H1 (cell line): Measurements from ENCODE around the gene MYO18A. TPM values are rescaled to one million over a fixed set of nuclear protein-coding genes. Genes with fewer than 3 reads are reported as not detected.

Experiments
- BRCA1 ChIP-seq: IDR thresholded peaks from 2 replicates; pipeline ENCODE4 v1.6.1; 2012; ENCODE audit warnings: low read depth, low read length, improper control_type of control experiment
- CHD1 ChIP-seq: IDR thresholded peaks from 2 replicates; pipeline ENCODE4 v1.6.1; 2012; ENCODE audit warnings: low read depth, low read length, improper control_type of control experiment
- CHD2 ChIP-seq: IDR thresholded peaks from 2 replicates; pipeline ENCODE4 v1.6.1; 2012; ENCODE audit warnings: low read length, improper control_type of control experiment
- CTBP2 ChIP-seq: IDR thresholded peaks from 2 replicates; pipeline ENCODE4 v1.7.0; 2011; ENCODE audit warnings: borderline replicate concordance, mild to moderate bottlenecking, moderate library complexity, mixed read lengths, low read length; ENCODE audit not compliant: insufficient read depth, insufficient read length
- GTF2F1 ChIP-seq: IDR thresholded peaks from 2 replicates; pipeline ENCODE4 v1.6.1; 2012; ENCODE audit warnings: low read depth, low read length, improper control_type of control experiment, borderline replicate concordance
- RAD21 ChIP-seq, 2 experiments: IDR thresholded peaks in 1 of 2; conservative IDR thresholded peaks in 1 of 2; 2 replicates each; pipeline ENCODE4 v1.6.1; 2011; ENCODE audit warnings: low read depth in 2 of 2, low read length in 2 of 2, improper control_type of control experiment in 1 of 2, inconsistent platforms in 1 of 2, mild to moderate bottlenecking in 1 of 2, moderate library complexity in 1 of 2
- SIN3A ChIP-seq, 2 experiments: IDR thresholded peaks in 1 of 2; conservative IDR thresholded peaks in 1 of 2; 2 replicates each; pipeline ENCODE4 v1.6.1; 2011 to 2012; ENCODE audit warnings: low read length in 2 of 2, improper control_type of control experiment in 1 of 2, low read depth in 1 of 2, mild to moderate bottlenecking in 1 of 2
- SRF ChIP-seq: IDR thresholded peaks from 2 replicates; pipeline ENCODE4 v1.6.1; 2011; ENCODE audit warnings: mild to moderate bottlenecking, low read depth, low read length, moderate library complexity
- YY1 ChIP-seq: IDR thresholded peaks from 2 replicates; pipeline ENCODE4 v1.6.1; 2011; ENCODE audit warnings: low read depth, mild to moderate bottlenecking, low read length
- polyA plus RNA-seq, 7 experiments: library from polyadenylated mRNA; depleted of rRNA in 3 of 7; stranded (reverse) in 5 of 7; unstranded in 2 of 7; fragments of >200 nt in 5 of 7; fragments of 200-250 nt in 2 of 7; gene quantifications; 1 replicate in 5 of 7; 2 replicates in 1 of 7; 4 replicates in 1 of 7; pipeline versions ENCODE4 v1.2.1 to v1.2.3, GENCODE V29; 2011 to 2013; ENCODE audit warnings: missing spikeins in 2 of 7, mixed read lengths in 2 of 7
- total RNA-seq: library from RNA; stranded (reverse); fragmentation: NEBNext Ultra II Directional; extraction: Animal tissue kit (Norgen Biotek cat#: 25700); gene quantifications from 2 replicates; pipeline ENCODE4 v1.2.1, GENCODE V29; 2021
- TF ChIP-seq, protein P1 (sequence below): fragments of 300-600 bp; sonication (generic); IDR thresholded peaks from 2 replicates; pipeline ENCODE4 v1.7.1; 2012; ENCODE audit warnings: low read length, moderate library complexity, mild to moderate bottlenecking, inconsistent platforms; ENCODE audit not compliant: insufficient replicate concordance
- TF ChIP-seq, protein P2 (sequence below): IDR thresholded peaks from 2 replicates; pipeline ENCODE4 v1.6.1; 2012; ENCODE audit warnings: inconsistent platforms

MYO18A gene
- total and polyA plus RNA-seq, 2 of the 8 experiments (the other 6 are each of a cell fraction or from before 2014, with no cell fraction given), result 7.6 to 43.8 TPM

DNA sequence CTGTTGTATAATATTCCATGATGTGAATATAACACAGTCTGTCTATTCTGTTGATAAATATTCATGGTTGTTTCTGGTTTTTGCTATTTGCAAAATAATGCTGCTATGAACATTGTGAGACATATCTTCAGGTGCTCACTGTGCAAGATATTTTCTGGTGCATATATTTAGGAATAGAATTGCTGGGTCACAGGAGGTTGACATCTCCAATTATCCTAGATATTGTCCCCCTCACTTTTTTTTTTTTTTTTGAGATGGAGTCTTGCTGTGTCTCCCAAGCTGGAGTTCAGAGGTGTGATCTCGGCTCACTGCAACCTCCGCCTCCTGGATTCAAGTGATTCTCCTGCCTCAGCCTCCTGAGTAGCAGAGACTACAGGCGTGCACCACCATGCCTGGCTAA lies 14.5 kb upstream of the MYO18A start (continued):
- TF ChIP-seq, protein P1, sequence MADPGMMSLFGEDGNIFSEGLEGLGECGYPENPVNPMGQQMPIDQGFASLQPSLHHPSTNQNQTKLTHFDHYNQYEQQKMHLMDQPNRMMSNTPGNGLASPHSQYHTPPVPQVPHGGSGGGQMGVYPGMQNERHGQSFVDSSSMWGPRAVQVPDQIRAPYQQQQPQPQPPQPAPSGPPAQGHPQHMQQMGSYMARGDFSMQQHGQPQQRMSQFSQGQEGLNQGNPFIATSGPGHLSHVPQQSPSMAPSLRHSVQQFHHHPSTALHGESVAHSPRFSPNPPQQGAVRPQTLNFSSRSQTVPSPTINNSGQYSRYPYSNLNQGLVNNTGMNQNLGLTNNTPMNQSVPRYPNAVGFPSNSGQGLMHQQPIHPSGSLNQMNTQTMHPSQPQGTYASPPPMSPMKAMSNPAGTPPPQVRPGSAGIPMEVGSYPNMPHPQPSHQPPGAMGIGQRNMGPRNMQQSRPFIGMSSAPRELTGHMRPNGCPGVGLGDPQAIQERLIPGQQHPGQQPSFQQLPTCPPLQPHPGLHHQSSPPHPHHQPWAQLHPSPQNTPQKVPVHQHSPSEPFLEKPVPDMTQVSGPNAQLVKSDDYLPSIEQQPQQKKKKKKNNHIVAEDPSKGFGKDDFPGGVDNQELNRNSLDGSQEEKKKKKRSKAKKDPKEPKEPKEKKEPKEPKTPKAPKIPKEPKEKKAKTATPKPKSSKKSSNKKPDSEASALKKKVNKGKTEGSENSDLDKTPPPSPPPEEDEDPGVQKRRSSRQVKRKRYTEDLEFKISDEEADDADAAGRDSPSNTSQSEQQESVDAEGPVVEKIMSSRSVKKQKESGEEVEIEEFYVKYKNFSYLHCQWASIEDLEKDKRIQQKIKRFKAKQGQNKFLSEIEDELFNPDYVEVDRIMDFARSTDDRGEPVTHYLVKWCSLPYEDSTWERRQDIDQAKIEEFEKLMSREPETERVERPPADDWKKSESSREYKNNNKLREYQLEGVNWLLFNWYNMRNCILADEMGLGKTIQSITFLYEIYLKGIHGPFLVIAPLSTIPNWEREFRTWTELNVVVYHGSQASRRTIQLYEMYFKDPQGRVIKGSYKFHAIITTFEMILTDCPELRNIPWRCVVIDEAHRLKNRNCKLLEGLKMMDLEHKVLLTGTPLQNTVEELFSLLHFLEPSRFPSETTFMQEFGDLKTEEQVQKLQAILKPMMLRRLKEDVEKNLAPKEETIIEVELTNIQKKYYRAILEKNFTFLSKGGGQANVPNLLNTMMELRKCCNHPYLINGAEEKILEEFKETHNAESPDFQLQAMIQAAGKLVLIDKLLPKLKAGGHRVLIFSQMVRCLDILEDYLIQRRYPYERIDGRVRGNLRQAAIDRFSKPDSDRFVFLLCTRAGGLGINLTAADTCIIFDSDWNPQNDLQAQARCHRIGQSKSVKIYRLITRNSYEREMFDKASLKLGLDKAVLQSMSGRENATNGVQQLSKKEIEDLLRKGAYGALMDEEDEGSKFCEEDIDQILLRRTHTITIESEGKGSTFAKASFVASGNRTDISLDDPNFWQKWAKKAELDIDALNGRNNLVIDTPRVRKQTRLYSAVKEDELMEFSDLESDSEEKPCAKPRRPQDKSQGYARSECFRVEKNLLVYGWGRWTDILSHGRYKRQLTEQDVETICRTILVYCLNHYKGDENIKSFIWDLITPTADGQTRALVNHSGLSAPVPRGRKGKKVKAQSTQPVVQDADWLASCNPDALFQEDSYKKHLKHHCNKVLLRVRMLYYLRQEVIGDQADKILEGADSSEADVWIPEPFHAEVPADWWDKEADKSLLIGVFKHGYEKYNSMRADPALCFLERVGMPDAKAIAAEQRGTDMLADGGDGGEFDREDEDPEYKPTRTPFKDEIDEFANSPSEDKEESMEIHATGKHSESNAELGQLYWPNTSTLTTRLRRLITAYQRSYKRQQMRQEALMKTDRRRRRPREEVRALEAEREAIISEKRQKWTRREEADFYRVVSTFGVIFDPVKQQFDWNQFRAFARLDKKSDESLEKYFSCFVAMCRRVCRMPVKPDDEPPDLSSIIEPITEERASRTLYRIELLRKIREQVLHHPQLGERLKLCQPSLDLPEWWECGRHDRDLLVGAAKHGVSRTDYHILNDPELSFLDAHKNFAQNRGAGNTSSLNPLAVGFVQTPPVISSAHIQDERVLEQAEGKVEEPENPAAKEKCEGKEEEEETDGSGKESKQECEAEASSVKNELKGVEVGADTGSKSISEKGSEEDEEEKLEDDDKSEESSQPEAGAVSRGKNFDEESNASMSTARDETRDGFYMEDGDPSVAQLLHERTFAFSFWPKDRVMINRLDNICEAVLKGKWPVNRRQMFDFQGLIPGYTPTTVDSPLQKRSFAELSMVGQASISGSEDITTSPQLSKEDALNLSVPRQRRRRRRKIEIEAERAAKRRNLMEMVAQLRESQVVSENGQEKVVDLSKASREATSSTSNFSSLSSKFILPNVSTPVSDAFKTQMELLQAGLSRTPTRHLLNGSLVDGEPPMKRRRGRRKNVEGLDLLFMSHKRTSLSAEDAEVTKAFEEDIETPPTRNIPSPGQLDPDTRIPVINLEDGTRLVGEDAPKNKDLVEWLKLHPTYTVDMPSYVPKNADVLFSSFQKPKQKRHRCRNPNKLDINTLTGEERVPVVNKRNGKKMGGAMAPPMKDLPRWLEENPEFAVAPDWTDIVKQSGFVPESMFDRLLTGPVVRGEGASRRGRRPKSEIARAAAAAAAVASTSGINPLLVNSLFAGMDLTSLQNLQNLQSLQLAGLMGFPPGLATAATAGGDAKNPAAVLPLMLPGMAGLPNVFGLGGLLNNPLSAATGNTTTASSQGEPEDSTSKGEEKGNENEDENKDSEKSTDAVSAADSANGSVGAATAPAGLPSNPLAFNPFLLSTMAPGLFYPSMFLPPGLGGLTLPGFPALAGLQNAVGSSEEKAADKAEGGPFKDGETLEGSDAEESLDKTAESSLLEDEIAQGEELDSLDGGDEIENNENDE, result no peak
- TF ChIP-seq BRCA1 (no peak), GTF2F1 (no peak), CHD2 (no peak), CHD1 (no peak), SRF (no peak), CTBP2 (no peak), YY1 (no peak), SIN3A (conservative IDR thresholded peaks at IDR 0.05 in 1 of 2, IDR thresholded peaks at IDR 0.05 in 1 of 2; ENCODE audit: low read depth in 1 of 2, low read length in 2 of 2) (no peak), RAD21 (IDR thresholded peaks at IDR 0.05 in 1 of 2, conservative IDR thresholded peaks at IDR 0.05 in 1 of 2; ENCODE audit: low read depth in 2 of 2, low read length in 2 of 2) (no peak)
- TF ChIP-seq, protein P2, sequence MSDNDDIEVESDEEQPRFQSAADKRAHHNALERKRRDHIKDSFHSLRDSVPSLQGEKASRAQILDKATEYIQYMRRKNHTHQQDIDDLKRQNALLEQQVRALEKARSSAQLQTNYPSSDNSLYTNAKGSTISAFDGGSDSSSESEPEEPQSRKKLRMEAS, result no peak
